ENCODE results near the gene SRSF2. TPM values are rescaled to one million over a fixed set of nuclear protein-coding genes. Genes with fewer than 3 reads are reported as not detected.
"Not testable (repeated sequence)": the region's sequence is repeated elsewhere in the genome, so short reads cannot be mapped to it uniquely, and the experiment has no call there.

The SRSF2 gene
- total RNA-seq, 6 experiments from 2014 or later = 179 to 220 (median 215) TPM

DNA sequence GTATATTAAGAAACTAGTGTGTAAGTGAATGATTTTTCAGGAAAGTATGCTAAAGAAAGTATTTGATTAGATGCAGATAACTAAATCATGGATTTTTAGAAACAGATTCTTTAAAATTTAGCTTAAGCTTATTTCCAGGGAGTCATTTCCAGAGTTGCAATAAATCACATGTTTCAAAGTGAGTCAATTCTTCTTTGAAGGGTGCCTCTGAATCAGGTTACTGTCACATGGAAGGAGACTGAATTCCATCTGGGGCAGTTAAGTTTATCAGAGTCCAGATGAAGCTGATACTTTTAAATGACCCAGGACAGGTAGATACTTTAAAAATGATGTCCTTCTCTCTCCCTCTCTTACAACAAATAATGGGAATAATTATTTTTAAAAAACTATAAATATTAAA lies 5.8 kb upstream of the SRSF2 start:
- no peak for DNase-seq
- H3K4me1 Mint-ChIP-seq (ENCODE audit: low read depth) = peaks cover 30% of the 10 kb centered on the region
- H3K4me3 Mint-ChIP-seq = no peak overlapping the region
- TF ChIP-seq, protein P1, sequence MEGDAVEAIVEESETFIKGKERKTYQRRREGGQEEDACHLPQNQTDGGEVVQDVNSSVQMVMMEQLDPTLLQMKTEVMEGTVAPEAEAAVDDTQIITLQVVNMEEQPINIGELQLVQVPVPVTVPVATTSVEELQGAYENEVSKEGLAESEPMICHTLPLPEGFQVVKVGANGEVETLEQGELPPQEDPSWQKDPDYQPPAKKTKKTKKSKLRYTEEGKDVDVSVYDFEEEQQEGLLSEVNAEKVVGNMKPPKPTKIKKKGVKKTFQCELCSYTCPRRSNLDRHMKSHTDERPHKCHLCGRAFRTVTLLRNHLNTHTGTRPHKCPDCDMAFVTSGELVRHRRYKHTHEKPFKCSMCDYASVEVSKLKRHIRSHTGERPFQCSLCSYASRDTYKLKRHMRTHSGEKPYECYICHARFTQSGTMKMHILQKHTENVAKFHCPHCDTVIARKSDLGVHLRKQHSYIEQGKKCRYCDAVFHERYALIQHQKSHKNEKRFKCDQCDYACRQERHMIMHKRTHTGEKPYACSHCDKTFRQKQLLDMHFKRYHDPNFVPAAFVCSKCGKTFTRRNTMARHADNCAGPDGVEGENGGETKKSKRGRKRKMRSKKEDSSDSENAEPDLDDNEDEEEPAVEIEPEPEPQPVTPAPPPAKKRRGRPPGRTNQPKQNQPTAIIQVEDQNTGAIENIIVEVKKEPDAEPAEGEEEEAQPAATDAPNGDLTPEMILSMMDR (IDR thresholded peaks at IDR 0.05) = no peak
- no peak overlapping the region for H3K27ac Mint-ChIP-seq
- no peaks in the 10 kb centered on the region for H3K27me3 Mint-ChIP-seq (ENCODE audit: insufficient read depth)
- H3K36me3 Mint-ChIP-seq (ENCODE audit: low read depth) = peaks cover 36% of the 10 kb centered on the region
- peaks cover 8% of the 10 kb centered on the region; the same call in 1 of the 2 replicates for H3K9me3 Mint-ChIP-seq

DNA sequence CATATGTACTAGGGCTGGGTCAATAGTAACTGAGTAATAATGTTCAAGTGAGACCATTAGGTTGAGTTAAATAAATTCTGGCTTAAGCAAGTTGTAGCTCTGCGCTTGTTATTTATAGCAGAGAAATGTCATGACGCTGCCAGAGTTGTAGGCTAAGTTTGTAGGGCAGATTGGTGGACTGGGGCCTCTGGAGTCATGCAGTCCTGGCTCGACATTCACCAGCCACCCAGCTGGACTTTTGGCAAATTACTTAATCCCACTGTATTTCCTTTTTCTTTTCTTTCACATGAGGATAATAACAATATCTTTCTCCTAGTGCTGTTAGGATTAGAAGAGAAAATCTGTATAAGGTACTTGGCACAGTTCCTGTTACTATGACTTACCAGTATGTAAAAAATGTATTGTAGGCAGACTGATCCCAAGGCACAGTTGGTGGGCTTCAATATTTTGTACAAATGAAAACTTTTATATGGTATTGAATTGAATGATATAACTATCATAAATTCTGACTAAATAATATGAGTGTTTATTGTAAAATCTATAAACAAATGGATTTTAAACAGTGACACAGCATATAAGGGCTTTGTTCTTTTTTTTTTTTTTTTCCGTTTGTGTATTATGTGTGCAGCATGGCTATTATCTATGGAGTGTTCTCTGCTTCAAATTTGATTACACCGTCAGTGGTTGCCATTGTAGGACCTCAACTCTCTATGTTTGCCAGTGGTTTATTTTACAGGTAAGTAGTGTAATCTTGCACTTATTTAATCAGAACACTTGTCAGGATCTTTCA lies 3.4 kb upstream of the SRSF2 start:
- peaks cover 4% of the 10 kb centered on the region; the same call in 1 of the 2 replicates for H3K9me3 Mint-ChIP-seq
- no peak for DNase-seq
- no peak overlapping the region for H3K27ac Mint-ChIP-seq
- TF ChIP-seq, protein P1 (IDR thresholded peaks at IDR 0.05) = no peak
- peaks cover 23% of the 10 kb centered on the region for H3K4me1 Mint-ChIP-seq (ENCODE audit: low read depth)
- H3K27me3 Mint-ChIP-seq (ENCODE audit: insufficient read depth) = peaks cover 11% of the 10 kb centered on the region
- peaks cover 31% of the 10 kb centered on the region for H3K36me3 Mint-ChIP-seq (ENCODE audit: low read depth)
- no peak overlapping the region for H3K4me3 Mint-ChIP-seq

DNA sequence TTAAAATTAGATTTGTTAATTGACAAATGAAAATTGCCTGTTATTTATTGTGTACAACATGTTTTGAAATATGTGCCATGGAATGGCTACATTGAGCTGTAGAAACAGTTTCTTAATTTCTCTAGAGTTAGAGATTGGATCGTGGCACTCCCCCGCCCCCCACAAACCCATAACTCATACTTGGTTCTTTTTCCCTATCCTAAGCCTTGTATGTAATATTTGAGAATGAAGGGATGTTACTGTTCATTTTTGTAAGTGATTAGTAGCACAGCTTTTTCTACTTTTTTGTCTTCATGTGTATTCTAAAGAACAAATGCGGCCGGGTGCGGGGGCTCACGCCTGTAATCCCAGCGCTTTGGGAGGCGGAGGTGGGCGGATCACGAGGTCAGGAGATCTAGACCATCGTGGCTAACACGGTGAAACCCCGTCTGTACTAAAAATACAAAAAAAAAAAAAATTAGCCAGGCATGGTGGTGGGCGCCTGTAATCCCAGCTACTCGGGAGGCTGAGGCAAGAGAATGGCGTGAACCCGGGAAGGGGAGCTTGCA lies 2.5 kb upstream of the SRSF2 start:
- not testable (repeated sequence) for DNase-seq, H3K9me3 Mint-ChIP-seq, H3K27ac Mint-ChIP-seq
- peaks cover 31% of the 10 kb centered on the region for H3K36me3 Mint-ChIP-seq (ENCODE audit: low read depth)
- H3K27me3 Mint-ChIP-seq (ENCODE audit: insufficient read depth) = peaks cover 13% of the 10 kb centered on the region
- H3K4me3 Mint-ChIP-seq = peak overlapping the region; percentile 96
- H3K4me1 Mint-ChIP-seq (ENCODE audit: low read depth) = peaks cover 31% of the 10 kb centered on the region

DNA sequence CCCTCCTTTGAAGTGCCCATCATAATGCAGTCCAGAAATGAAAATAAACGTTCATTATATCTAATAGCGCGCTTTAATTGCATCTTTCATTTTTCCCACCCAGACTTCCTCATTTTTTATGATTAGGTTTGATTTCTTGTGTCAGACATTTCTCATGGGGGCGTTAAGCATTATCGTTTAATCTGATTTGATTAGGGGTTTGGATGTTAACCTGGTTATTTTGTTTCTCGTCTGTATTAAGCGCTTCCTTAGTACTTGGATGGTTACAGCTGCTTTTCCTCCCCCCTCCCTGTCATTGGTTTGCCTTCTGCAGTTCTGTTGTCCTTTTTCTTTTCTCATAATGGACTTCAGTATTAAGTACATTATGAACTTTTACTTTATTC lies 1.3 kb upstream of the SRSF2 start:
- Mint-ChIP-seq H3K27me3 (ENCODE audit: insufficient read depth) (peaks cover 15% of the 10 kb centered on the region), H3K4me3 (peak overlapping the region; percentile 96), H3K4me1 (ENCODE audit: low read depth) (peaks cover 43% of the 10 kb centered on the region), H3K9me3 (no peaks in the 10 kb centered on the region), H3K36me3 (ENCODE audit: low read depth) (peaks cover 35% of the 10 kb centered on the region), H3K27ac (peak overlapping the region; percentile 98)
- TF ChIP-seq, protein P1 (IDR thresholded peaks at IDR 0.05) = no peak
- no peak for DNase-seq

DNA sequence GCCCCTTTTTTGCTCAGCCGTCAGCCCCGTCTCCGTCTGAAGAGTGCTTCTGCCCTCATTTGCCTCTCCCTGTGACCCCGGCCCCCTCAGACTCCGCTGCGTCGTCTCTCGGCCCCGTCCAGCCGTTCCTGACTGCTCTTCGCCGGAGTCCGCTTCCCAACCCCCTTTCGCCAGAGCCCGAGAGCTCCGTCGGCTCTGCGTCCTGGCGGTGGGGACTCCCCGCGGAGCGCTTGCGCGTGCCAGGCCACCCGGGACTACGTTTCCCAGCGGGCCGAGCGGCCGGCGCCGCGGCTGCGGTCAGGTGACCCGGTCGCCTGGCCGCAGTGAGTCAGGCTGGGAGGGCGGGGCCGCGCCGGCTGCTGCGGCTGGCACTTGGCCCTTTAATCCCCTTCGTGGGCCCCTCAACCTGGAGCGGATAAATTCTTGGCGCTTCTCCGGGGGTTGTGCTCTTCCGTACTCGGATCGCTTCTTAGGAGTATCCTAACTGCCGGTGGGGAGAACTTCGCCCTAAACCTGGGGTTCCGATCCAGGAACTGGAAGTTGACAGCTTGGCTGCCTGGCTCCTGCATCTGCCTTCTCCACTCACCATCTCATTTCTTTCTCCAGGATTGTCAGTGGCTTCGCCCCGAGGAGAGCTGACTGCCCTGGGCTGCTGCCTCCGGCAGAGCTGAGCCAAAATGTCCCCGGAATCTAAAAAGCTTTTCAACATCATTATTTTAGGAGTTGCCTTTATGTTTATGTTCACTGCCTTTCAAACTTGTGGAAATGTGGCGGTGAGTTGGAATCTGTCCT lies 741 bp upstream of the SRSF2 start, which contains the start of gene MFSD11:
Gene MFSD11 (plus strand): TSS at position 444 of the 792 bp plus-strand sequence. CDS start 234 bp downstream, at position 678.
- no peaks in the 10 kb centered on the region for H3K9me3 Mint-ChIP-seq
- TF ChIP-seq, protein P1 (IDR thresholded peaks at IDR 0.05) = no peak
- H3K36me3 Mint-ChIP-seq (ENCODE audit: low read depth) = peaks cover 39% of the 10 kb centered on the region
- H3K27ac Mint-ChIP-seq = peak within 1 kb of the TSS; percentile 98
- peak within 1 kb of the TSS; percentile 96 for H3K4me3 Mint-ChIP-seq
- H3K27me3 Mint-ChIP-seq (ENCODE audit: insufficient read depth) = peaks cover 15% of the 10 kb centered on the region
- peaks cover 48% of the 10 kb centered on the region for H3K4me1 Mint-ChIP-seq (ENCODE audit: low read depth)
- peak; percentile 92 for DNase-seq

All from HFFc6 (cell line).